A549 (cell line): ENCODE results near the gene TTLL9. TPM values are rescaled to one million over a fixed set of nuclear protein-coding genes. Genes with fewer than 3 reads are reported as not detected.

Experiments used
- ATAC-seq, 2 experiments: fragments of 200-7000 bp in 1 of 2; fragments of >200 bp in 1 of 2; cut with Nextera tagmentation in 1 of 2; cut with Tn5 transposase in 1 of 2; 3 replicates each; pipeline versions ENCODE4 v1.8.0 to v1.9.1; 2018 to 2020; ENCODE audit warnings: mild to moderate bottlenecking in 1 of 2, moderate library complexity in 1 of 2
- CTCF ChIA-PET: fragments of 300-600 bp; sonication (Branson Sonifier 250); formaldehyde crosslinking; extraction: SDS; loops from one replicate; lab custom pipeline; 2021; ENCODE audit warnings: antibody characterized with exemption, inconsistent platforms; lab: Yijun Ruan, JAX
- POLR2A ChIA-PET: fragments of 350-600 bp; formaldehyde crosslinking; extraction: SDS; loops from one replicate; lab custom pipeline; 2021; ENCODE audit warnings: antibody characterized with exemption, inconsistent platforms; lab: Yijun Ruan, JAX
- DNase-seq, 2 experiments: peaks; one replicate each; pipeline versions ENCODE4 v3.0.0 to v3.0.0-alpha.2; 2011 to 2016; ENCODE audit warnings: low read depth in 1 of 2, low spot score in 1 of 2
- FAIRE-seq: peaks from 2 replicates; lab custom pipeline; 2011; peaks lifted over from hg19 to GRCh38; lab: Jason Lieb, UNC
- H3K27ac ChIP-seq, 2 experiments: fragments of >200 bp; sonication (Bioruptor Twin); formaldehyde crosslinking; 3 replicates each; pipeline ENCODE4 v1.5.1; 2016 to 2017
- H3K4me1 ChIP-seq: fragments of >200 bp; sonication (Bioruptor Twin); formaldehyde crosslinking; 3 replicates; pipeline ENCODE4 v1.6.1; 2016
- H3K4me2 ChIP-seq: fragments of >200 bp; sonication (Bioruptor Twin); formaldehyde crosslinking; 3 replicates; pipeline ENCODE4 v1.6.1; 2016
- H3K4me3 ChIP-seq: fragments of >200 bp; sonication (Bioruptor Twin); formaldehyde crosslinking; 3 replicates; pipeline ENCODE4 v1.5.1; 2016
- H3K9me3 ChIP-seq: fragments of >200 bp; sonication (Bioruptor Twin); formaldehyde crosslinking; 3 replicates; pipeline ENCODE4 v1.6.1; 2016
- CBX8 ChIP-seq: fragments of 200-600 bp; sonication (generic); IDR thresholded peaks from 2 replicates; pipeline ENCODE4 v1.6.1; 2016
- CEBPB ChIP-seq, 2 experiments: fragments of >200 bp in 1 of 2; sonication (Bioruptor Twin) in 1 of 2; formaldehyde crosslinking in 1 of 2; IDR thresholded peaks; 2 replicates each; pipeline ENCODE4 v1.6.1; 2012 to 2016
- EHMT2 ChIP-seq: fragments of 200-600 bp; sonication (generic); IDR thresholded peaks from 2 replicates; pipeline ENCODE4 v1.6.1; 2016; ENCODE audit warnings: antibody characterized with exemption, low read depth, mild to moderate bottlenecking, moderate library complexity
- EP300 ChIP-seq, 2 experiments: fragments of >200 bp; sonication (Bioruptor Twin); formaldehyde crosslinking; IDR thresholded peaks; 2 replicates in 1 of 2; 3 replicates in 1 of 2; pipeline ENCODE4 v1.6.1; 2016 to 2017
- ESRRA ChIP-seq: fragments of 150-350 bp; IDR thresholded peaks from 2 replicates; pipeline ENCODE4 v1.6.1; 2014; ENCODE audit warnings: mild to moderate bottlenecking, low read length, borderline replicate concordance
- HOXB5 ChIP-seq: fragments of 250-450 bp; sonication (Bioruptor Pico); IDR thresholded peaks from 2 replicates; pipeline ENCODE4 v1.5.0; 2020; ENCODE audit warnings: mild to moderate bottlenecking, moderate library complexity
- KDM1A ChIP-seq: fragments of 200-600 bp; sonication (generic); IDR thresholded peaks from 2 replicates; pipeline ENCODE4 v1.6.1; 2016; ENCODE audit warnings: low read depth, mild to moderate bottlenecking
- KDM5A ChIP-seq: fragments of 200-600 bp; sonication (generic); IDR thresholded peaks from 2 replicates; pipeline ENCODE4 v1.6.1; 2016; ENCODE audit warnings: antibody characterized with exemption, mild to moderate bottlenecking
- MAFK ChIP-seq: fragments of 450-650 bp; IDR thresholded peaks from 2 replicates; pipeline ENCODE4 v1.6.1; 2014; ENCODE audit not compliant: partially characterized antibody
- MYC ChIP-seq: IDR thresholded peaks from 2 replicates; pipeline ENCODE4 v1.6.1; 2012; ENCODE audit warnings: mild to moderate bottlenecking, inconsistent platforms, low read length, improper control_type of control experiment, borderline replicate concordance
- NPAS2 ChIP-seq: fragments of 250-450 bp; sonication (Bioruptor Pico); IDR thresholded peaks from 2 replicates; pipeline ENCODE4 v1.8.0; 2022; ENCODE audit warnings: mild to moderate bottlenecking, moderate library complexity, borderline replicate concordance
- NR3C1 ChIP-seq: fragments of >200 bp; sonication (Bioruptor Twin); formaldehyde crosslinking; IDR thresholded peaks from 3 replicates; pipeline ENCODE4 v1.6.1; 2017
- PHF8 ChIP-seq: fragments of 200-600 bp; sonication (generic); IDR thresholded peaks from 2 replicates; pipeline ENCODE4 v1.6.1; 2016; ENCODE audit warnings: low read depth, mild to moderate bottlenecking, antibody characterized with exemption, moderate library complexity, borderline replicate concordance
- POLR2AphosphoS2 ChIP-seq: conservative IDR thresholded peaks from 2 replicates; pipeline ENCODE4 v1.6.1; 2012; ENCODE audit warnings: low read length, improper control_type of control experiment, inconsistent platforms
- RAD21 ChIP-seq, 2 experiments: fragments of >200 bp in 1 of 2; sonication (Bioruptor Twin) in 1 of 2; formaldehyde crosslinking in 1 of 2; IDR thresholded peaks in 1 of 2; conservative IDR thresholded peaks in 1 of 2; 2 replicates in 1 of 2; 3 replicates in 1 of 2; pipeline ENCODE4 v1.6.1; 2012 to 2018; ENCODE audit warnings: inconsistent platforms in 1 of 2
- RARB ChIP-seq: fragments of 250-450 bp; sonication (Bioruptor Pico); IDR thresholded peaks from 2 replicates; pipeline ENCODE4 v1.8.0; 2021; ENCODE audit warnings: mild to moderate bottlenecking, moderate library complexity
- RCOR1 ChIP-seq: fragments of 150-350 bp; IDR thresholded peaks from 2 replicates; pipeline ENCODE4 v1.6.1; 2014; ENCODE audit warnings: antibody characterized with exemption, low read length, low read depth
- SREBF2 ChIP-seq: fragments of 450-650 bp; IDR thresholded peaks from 2 replicates; pipeline ENCODE4 v1.6.1; 2014; ENCODE audit warnings: mild to moderate bottlenecking, moderate library complexity
- ZC3H11A ChIP-seq: fragments of 450-650 bp; IDR thresholded peaks from 2 replicates; pipeline ENCODE4 v1.6.1; 2014; ENCODE audit warnings: antibody characterized with exemption, mild to moderate bottlenecking
- ZFP36 ChIP-seq: fragments of 450-650 bp; IDR thresholded peaks from 2 replicates; pipeline ENCODE4 v1.6.1; 2014; ENCODE audit warnings: borderline replicate concordance; ENCODE audit not compliant: partially characterized antibody
- ZNF302 ChIP-seq: fragments of 250-450 bp; sonication (Bioruptor Pico); IDR thresholded peaks from 2 replicates; pipeline ENCODE4 v1.9.0; 2021; ENCODE audit warnings: inconsistent platforms, mild to moderate bottlenecking, moderate library complexity
- WGBS: methylation state at CpG from one replicate; pipeline ENCODE4 v1.1.6; 2017; ENCODE audit errors: missing lambda C conversion rate; 5-methylcytosine and 5-hydroxymethylcytosine counted together
- polyA plus RNA-seq, 4 experiments: library from polyadenylated mRNA; depleted of rRNA in 3 of 4; stranded (reverse); fragments of >200 nt; fragmentation: RNase III in 1 of 4; extraction: RNeasy Plus Mini Kit Qiagen cat#74134 plus additional on column Dnase treatment in 1 of 4; gene quantifications; 2 replicates in 3 of 4; 3 replicates in 1 of 4; pipeline ENCODE4 v1.2.3, GENCODE V29; 2011 to 2017
- TF ChIP-seq, protein P1 (sequence below): IDR thresholded peaks from 2 replicates; pipeline ENCODE4 v1.6.1; 2012; ENCODE audit warnings: low read depth, borderline replicate concordance
- TF ChIP-seq, protein P2 (sequence below): fragments of >200 bp; sonication (Bioruptor Twin); formaldehyde crosslinking; IDR thresholded peaks from 2 replicates; pipeline ENCODE4 v1.6.1; 2016
- TF ChIP-seq, protein P3 (sequence below): IDR thresholded peaks from 2 replicates; pipeline ENCODE4 v1.6.1; 2012

TTLL9 gene
- polyA plus RNA-seq, 2 of the 4 experiments (the other 2 are of a cell fraction): 0.06 to 0.15 TPM

DNA sequence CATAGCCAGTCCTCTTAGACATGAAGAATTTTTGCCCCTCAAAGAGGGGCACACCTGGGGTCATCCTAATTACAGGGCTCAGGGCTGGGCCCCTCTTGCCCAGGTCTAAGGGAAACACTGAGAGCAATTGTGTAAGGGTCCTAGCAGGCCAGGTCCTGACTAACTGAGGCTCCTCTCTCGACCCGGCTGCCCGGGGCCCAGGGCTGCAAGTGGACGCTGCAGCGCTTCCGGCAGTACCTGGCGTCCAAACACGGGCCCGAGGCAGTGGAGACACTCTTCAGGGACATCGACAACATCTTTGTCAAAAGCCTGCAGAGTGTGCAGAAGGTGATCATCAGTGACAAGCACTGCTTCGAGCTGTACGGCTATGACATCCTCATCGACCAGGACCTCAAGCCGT is 64.1 kb downstream of the TTLL9 start:
- Histone ChIP-seq H3K4me2 (no peak overlapping the region), H3K9me3 (no peaks in the 10 kb centered on the region), H3K4me3 (no peak overlapping the region), H3K27ac (no peak overlapping the region), H3K4me1 (no peaks in the 10 kb centered on the region)
- no peak for FAIRE-seq
- no peak for DNase-seq
- ChIA-PET POLR2A (no interaction called here), CTCF (interaction anchor here (0.9 to 2.2 kb wide), 4 partner anchors 15 to 97 kb away, joined by 3 to 8 read pairs (median 6); no protein-coding TSS in a partner anchor)
- no peak for TF ChIP-seq KDM1A
- TF ChIP-seq NR3C1: no peak
- ATAC-seq: no peak
- WGBS: 57% methylated on average over 14 of the region's 14 CpGs

DNA sequence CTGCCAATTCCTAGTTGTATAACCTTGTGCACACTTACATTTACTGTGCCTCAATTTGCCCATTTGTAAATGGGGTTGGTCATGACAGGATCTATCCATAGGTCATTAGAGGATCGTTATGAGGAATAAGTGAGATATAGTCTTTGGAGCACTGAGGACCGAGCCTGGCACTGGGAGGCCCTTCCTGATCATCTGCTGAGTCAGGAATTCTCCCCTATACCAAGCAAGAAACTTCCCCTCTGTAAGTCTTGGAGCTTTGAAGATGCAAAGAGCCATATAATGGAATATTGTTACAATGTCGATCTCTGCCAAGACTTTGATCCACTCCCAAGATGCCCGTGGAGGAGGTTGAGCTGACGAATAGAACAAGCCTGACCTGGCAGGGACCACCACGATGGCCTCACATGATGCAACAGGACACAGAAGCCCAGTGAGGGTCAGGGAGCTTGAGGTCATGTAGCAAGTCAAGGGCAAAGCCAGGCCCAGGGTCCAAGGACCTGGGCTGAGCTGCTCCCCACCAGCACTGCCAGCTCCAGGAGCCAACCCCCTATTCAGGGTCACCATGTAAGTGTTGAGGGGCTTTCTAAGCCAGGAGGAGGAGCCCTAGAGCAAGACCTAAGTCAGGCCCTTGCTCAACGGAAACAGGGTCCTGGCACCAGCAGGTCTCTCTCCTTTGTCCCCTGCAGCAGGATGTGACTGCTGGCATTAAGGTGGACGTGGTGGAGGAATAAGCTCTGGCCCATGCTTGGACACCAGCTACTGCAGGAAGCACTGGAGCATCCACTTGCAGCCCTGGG is 64.7 kb downstream of the TTLL9 start:
- CTCF ChIA-PET: interaction anchor here (0.9 to 2.2 kb wide), 5 partner anchors 16 to 96 kb away, joined by 3 to 8 read pairs (median 4); partner anchors contain the start of gene PDRG1
- Histone ChIP-seq H3K9me3 (no peaks in the 10 kb centered on the region), H3K27ac (no peak overlapping the region), H3K4me3 (no peak overlapping the region), H3K4me1 (no peaks in the 10 kb centered on the region), H3K4me2 (no peak overlapping the region)
- FAIRE-seq: no peak
- no peak for DNase-seq
- ATAC-seq: peak in 1 of 2 experiments; percentile 49; a peak in 2 of 6 replicates
- POLR2A ChIA-PET: no interaction called here
- WGBS: 42% methylated on average over 8 of the region's 8 CpGs
- no peak for TF ChIP-seq ESRRA
- TF ChIP-seq RAD21 (conservative IDR thresholded peaks at IDR 0.05 in 1 of 2, IDR thresholded peaks at IDR 0.05 in 1 of 2): no peak
- no peak for TF ChIP-seq MYC
- peak; percentile 76 for TF ChIP-seq MAFK
- TF ChIP-seq KDM1A: no peak
- TF ChIP-seq CBX8: no peak
- TF ChIP-seq, protein P1, sequence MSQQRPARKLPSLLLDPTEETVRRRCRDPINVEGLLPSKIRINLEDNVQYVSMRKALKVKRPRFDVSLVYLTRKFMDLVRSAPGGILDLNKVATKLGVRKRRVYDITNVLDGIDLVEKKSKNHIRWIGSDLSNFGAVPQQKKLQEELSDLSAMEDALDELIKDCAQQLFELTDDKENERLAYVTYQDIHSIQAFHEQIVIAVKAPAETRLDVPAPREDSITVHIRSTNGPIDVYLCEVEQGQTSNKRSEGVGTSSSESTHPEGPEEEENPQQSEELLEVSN: no peak

DNA sequence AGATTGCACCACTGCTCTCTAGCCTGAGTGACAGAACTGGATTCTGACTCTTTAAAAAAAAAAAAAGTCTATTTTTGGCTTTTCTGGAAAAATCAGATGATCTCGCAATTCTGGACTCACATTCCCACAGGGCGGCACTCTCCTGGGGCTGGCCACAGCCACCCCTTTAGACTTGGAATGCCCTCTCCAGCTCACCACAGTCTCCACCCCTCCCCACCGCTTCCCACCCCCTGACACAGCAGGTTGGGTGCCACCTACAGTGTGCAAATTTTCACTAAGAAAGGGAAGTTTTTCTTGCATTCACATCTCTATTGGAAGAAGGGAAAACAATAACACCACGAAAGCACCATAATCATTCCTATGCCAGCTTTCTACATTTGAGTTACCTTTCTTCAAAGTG is 66.0 kb downstream of the TTLL9 start:
- 76% methylated on average over 4 of the region's 4 CpGs for WGBS

DNA sequence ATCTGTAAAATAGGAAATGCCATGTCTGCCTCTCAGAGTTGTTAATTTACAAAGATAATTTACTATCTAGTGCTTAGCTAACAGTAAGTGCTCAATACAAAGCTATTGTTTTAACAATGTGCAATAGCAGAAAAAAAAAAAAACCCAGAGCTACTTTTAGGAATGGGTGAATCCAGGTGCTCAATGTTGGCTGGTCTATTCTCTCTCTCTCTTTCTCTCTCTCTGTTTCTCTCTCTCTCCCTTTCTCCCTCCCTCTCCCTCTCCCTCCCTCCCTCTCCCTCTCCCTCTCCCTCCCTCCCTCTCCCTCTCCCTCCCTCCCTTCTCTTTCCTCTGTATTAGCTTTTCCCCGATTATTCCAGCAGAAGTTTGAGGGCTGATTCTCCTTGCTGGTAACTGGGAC is 67.4 kb downstream of the TTLL9 start:
- no peak for FAIRE-seq
- ChIA-PET CTCF (interaction anchor here (0.6 to 2.7 kb wide), 6 partner anchors 14 to 452 kb away, joined by 3 to 13 read pairs (median 3); partner anchors contain the start of gene PDRG1), POLR2A (no interaction called here)
- no peak overlapping the region for H3K4me2 ChIP-seq
- 30% methylated on average over 1 of the region's 1 CpG for WGBS
- no peak for TF ChIP-seq MAFK
- DNase-seq: no peak
- no peaks in the 10 kb centered on the region for H3K9me3 ChIP-seq
- H3K4me3 ChIP-seq: no peak overlapping the region
- ATAC-seq: no peak
- no peak overlapping the region for H3K27ac ChIP-seq
- H3K4me1 ChIP-seq: no peaks in the 10 kb centered on the region

More for the DNA sequence above, 66.0 kb downstream of the TTLL9 start:
- Histone ChIP-seq H3K9me3 (no peaks in the 10 kb centered on the region), H3K4me1 (no peaks in the 10 kb centered on the region), H3K4me2 (no peak overlapping the region), H3K27ac (no peak overlapping the region), H3K4me3 (no peak overlapping the region)
- ChIA-PET CTCF (interaction anchor here (0.7 to 2.7 kb wide), 4 partner anchors 15 to 95 kb away, joined by 3 to 13 read pairs (median 7); partner anchors contain the start of gene PDRG1), POLR2A (no interaction called here)
- ATAC-seq: no peak
- no peak for DNase-seq
- TF ChIP-seq RARB (CRISPR knock-in tag) (no peak), SREBF2 (no peak), POLR2AphosphoS2 (no peak), ZFP36 (no peak), CEBPB (IDR thresholded peaks at IDR 0.05) (no peak), PHF8 (no peak), EP300 (IDR thresholded peaks at IDR 0.05) (no peak), EHMT2 (no peak), ZC3H11A (no peak), NPAS2 (CRISPR knock-in tag) (no peak), ZNF302 (CRISPR knock-in tag) (no peak), HOXB5 (CRISPR knock-in tag) (no peak), MYC (no peak), NR3C1 (no peak), CBX8 (no peak), RAD21 (conservative IDR thresholded peaks at IDR 0.05 in 1 of 2, IDR thresholded peaks at IDR 0.05 in 1 of 2) (no peak), KDM5A (no peak), RCOR1 (no peak)
- TF ChIP-seq, protein P2, sequence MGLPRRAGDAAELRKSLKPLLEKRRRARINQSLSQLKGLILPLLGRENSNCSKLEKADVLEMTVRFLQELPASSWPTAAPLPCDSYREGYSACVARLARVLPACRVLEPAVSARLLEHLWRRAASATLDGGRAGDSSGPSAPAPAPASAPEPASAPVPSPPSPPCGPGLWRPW: no peak
- TF ChIP-seq, protein P3, sequence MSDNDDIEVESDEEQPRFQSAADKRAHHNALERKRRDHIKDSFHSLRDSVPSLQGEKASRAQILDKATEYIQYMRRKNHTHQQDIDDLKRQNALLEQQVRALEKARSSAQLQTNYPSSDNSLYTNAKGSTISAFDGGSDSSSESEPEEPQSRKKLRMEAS: no peak
- FAIRE-seq: no peak
